Measurements from ENCODE around the gene SLC25A23.

Gene SLC25A23

DNA sequence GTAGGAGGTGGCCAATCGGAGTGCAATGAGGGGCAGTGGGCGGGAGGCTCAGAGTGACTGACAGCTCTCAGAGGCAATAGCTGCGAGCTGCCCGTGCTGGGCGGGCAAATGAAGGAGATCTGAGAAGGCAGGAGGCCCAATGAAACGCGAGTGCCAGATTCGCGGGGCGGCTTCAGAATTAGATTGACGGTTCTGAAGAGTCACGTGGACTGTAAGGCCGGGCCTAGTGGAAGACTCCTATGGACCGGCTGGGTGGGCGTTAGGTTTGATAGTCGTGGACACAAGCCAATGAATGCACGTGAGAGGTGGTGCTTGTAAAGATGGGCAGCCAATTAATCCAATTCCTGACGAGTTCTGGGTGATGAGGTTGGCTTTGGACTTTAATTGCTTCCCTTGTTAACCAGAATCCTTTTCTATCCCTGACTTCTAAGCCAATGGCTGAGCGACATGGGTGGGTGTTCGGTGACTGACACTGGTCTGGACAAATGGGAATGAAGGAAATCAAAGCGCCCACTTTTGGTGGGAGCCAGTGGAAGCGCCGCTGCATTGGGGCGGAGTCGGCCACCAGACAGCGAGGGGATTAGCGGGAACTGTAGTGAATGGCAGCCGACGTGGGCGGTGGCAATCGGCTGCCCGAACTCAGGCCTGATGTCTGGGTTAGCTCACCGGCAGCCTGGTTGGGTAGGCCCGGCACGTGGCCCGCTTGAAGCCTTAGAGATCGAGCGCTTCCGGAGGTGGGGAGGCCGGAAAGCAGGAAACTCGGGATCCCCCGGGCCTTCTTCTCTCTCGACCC is 34.5 kb downstream of the SLC25A23 start:
- DNase-seq (ENCODE audit: low read depth) = peak; percentile 100

DNA sequence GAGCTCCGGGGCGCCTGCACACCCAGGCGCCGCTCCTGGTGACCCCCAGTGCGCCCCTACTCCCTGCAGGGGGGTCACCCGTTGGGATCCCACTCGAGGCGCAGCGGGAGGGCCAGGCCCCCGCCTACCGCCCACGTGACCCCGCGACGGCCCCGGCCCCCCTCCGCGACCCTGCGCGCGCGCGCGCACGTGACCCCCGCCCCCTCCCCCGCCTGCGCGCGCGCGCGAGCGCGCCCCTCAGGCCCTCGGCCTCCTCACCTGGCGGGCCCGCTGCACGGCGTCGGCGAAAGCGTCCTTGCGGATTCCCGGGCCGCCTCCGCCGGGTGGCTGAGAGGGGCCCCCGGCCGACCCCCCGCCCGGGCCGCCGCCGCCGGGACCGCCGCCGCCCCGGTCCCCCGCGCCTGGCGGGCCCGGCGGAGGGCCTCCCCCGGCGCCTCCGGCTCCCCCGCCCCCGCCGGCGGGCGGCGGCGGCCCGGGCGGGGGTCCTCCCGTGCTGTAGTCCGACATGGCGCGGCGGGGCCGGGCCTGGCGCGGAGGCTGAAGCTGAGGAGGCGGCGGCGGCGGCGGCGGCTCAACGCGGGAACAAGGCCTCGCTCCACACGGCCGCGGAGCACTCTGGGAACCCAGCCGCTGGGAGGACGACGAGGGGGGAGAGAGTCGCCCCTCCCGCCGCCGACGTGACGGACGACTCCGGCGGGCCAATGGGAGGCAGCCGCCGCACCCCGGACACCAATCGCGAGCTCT is 35.2 kb downstream of the SLC25A23 start, which contains the start of gene KHSRP:
Gene KHSRP, minus strand, starts transcription at position 617 of the 744 bp plus-strand sequence. Its CDS starts 110 bp downstream, at position 507.
- DNase-seq (ENCODE audit: low read depth) = no peak

DNA sequence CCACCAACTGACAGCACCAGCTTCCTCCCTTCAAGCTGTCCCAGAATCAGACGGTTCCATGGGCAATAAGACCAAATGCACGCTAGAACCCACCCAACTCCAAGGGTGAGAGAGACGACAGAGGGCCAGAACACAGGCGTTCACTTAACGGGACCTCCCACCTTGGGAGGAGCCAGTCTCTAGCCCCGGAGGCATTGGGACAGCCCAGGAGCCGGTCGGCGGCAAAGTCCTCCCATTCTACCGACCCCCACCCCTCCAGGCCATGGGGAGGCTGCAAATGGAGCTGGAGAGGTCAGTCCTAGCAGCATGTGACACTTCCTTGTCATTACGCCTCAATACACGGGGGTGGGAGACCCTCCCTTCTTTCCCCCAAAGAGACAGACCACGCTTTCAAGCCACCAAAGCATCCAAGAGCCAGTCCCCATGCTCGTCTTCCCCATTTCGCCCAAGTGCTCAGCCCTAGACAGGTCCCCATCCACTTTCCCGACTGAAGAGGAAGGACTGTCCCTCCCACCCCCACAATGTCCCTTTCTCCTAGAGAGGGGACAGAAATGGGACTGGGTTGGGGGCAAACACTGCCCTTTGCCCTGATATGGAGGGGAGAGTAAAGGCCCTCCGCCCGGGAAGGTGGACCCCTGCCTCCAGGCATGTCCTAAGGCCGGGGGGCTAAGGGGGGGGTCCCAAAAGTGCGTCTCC is 35.9 kb downstream of the SLC25A23 start:
- peak; percentile 65 for DNase-seq (ENCODE audit: low read depth)

GRCh38 chr19:6421075-6422014 is 38.2 kb downstream of the SLC25A23 start:
- no peak for DNase-seq (ENCODE audit: low read depth)

- DNase-seq (ENCODE audit: low read depth) = no peak
Measured at GRCh38 chr19:6418562-6418932, 41.0 kb downstream of the SLC25A23 start.

GRCh38 chr19:6417713-6418561 is 41.7 kb downstream of the SLC25A23 start:
- DNase-seq (ENCODE audit: low read depth) = no peak

GRCh38 chr19:6416658-6417405 is 42.8 kb downstream of the SLC25A23 start:
- no peak for DNase-seq (ENCODE audit: low read depth)

DNA sequence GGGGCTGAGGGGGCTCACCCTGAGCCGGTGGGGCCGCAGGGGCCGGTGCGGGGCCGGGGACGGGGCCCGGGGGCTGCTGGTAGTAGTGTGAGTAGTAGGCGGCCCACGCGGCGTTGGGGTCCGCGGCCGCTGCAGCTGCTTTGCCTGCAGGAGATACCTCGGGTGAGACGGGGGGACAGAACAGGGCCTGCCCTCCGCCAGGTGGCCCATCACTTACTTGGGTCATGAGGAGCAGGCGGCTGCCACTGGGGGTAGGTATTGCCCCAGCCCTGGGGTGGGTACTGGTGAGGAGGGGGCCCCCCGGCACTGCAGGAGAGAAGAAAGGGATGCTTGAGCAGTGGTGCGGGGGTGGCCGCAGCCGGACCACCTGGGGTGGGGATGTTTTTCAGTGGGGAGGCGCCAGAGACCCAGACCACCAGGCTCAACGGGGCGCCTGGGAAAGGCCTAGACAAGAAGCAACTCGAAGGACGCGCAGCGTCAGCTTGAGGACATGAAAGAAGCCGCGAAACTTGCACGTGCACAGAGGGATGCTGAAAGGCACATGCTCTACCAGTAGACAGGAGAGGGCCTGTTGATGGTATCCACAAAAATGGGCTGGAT is 43.9 kb downstream of the SLC25A23 start:
- DNase-seq (ENCODE audit: low read depth) = no peak

GRCh38 chr19:6414793-6415590 is 44.6 kb downstream of the SLC25A23 start:
- no peak for DNase-seq (ENCODE audit: low read depth)

- no peak for DNase-seq (ENCODE audit: low read depth)
Measured at GRCh38 chr19:6413721-6414643, 45.6 kb downstream of the SLC25A23 start.

- DNase-seq (ENCODE audit: low read depth) = no peak
Measured at GRCh38 chr19:6413291-6413690, 46.3 kb downstream of the SLC25A23 start.

DNA sequence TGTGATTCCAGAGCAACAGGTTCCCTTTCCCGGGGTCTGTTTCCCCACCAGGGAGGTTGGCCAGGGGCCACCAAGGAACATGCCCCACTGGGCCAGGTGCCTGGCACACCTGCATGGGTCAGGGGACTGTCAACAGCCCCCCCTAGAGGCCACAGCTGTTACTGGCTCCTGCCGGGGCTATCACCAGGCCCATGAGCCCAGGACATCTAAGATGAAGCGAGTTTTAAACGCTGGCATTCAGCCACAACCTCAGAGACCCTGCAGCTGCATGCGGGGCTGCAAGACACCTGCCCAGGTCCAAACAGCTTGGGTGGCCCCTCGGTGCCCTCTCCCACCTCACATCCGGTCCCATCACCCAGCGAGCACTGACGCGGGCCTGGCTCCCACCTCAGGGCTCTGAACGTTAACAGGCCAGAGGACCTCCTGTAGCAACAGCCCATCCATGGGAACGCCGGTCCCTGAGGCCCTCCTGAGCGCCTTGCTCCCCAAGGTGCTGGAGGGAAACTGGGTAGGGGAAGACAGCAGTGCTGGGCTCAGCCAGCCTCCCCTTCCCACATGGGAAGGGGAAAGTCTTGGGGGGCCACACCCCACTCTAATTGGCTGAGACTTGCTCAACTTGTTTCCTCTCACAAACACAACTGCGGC is 47.0 kb downstream of the SLC25A23 start:
- DNase-seq (ENCODE audit: low read depth) = no peak

- no peak for DNase-seq (ENCODE audit: low read depth)
Measured at GRCh38 chr19:6412061-6412446, 47.5 kb downstream of the SLC25A23 start.

DNA sequence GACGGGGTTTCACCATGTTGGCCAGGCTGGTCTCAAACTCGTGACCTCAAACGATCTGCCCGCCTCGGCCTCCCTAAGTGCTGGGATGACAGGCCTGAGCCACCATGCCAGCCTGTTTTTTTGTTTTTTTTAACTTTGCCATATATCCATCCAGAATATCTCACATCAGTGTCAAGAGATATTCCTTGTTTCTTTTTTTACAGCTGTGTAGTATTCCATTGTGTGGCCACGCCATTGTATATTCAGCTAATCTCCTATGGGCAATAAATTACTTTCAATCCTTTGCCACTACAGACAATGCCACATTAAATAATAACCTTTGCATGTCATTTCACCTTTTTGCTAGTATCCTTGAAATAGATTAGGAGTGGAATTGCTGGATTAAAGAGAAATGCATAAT is 50.2 kb downstream of the SLC25A23 start:
- DNase-seq (ENCODE audit: low read depth) = no peak

- no peak for DNase-seq (ENCODE audit: low read depth)
Measured at GRCh38 chr19:6406401-6406800, 53.2 kb downstream of the SLC25A23 start.

DNA sequence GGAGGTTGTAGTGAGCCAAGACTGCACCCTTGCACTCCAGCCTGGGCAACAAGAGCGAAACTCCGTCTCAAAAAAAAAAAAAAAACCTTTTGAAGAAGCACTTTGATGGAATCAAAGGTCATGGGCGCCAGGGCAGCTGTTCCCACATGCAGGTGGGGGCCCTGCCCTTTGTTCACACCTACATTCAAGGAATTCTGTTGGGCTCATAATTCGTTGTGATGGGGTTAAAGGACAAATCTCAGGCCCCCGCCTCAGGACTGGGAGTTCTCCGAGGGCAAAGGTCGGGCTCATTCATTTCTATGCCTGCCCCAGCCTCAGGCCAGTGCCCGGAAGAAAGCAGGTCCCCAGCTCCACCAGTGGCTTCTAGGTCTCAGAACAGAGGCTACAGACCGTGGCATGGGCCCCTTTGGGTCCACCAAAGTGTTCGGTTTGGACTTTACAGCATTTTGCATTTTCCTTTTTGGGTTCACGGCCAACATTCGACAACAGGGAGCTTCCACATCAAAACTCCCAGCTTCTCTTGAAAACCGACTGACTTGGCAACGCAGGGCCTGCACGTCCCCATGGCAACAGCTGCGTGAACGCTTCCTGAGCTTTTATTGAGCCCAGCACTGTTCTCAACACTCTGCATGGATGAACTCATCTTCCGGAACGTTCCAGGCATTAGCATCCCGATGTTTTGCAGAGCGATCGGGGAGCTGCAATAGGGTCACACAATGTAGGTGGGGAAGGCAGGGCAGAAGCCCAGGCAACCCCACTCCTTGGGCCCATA is 56.6 kb downstream of the SLC25A23 start:
- DNase-seq (ENCODE audit: low read depth) = peak; percentile 90

Data from iris pigment epithelial cell (primary cell).